HAP-1 (cell line): Measurements from ENCODE around the gene TSPAN31.

Experiments used
- DNase-seq, 2 experiments: peaks; one replicate each; pipeline ENCODE4 v3.0.0-alpha.2; 2016 to 2020; ENCODE audit warnings: low spot score in 2 of 2
- H3K27me3 ChIP-seq: fragments of 250-450 bp; sonication (Bioruptor Pico); 2 replicates; pipeline ENCODE4 v1.5.1; 2020; ENCODE audit warnings: low read depth, mild to moderate bottlenecking, moderate library complexity
- H3K36me3 ChIP-seq: fragments of 250-450 bp; sonication (Bioruptor Pico); replicated peaks from 2 replicates; pipeline ENCODE4 v1.5.1; 2020; ENCODE audit warnings: mild to moderate bottlenecking
- H3K4me1 ChIP-seq: fragments of 250-450 bp; sonication (Bioruptor Pico); 2 replicates; pipeline ENCODE4 v1.5.1; 2020; ENCODE audit warnings: mild to moderate bottlenecking
- H3K4me3 ChIP-seq: fragments of 250-450 bp; sonication (Bioruptor Pico); 2 replicates; pipeline ENCODE4 v1.5.1; 2020; ENCODE audit warnings: mild to moderate bottlenecking, moderate library complexity
- H3K9me3 ChIP-seq: fragments of 250-450 bp; sonication (Bioruptor Pico); 2 replicates; pipeline ENCODE4 v1.5.1; 2020; ENCODE audit warnings: mild to moderate bottlenecking, moderate library complexity
- in situ Hi-C: fragments of 300-500 bp; cut with MboI; formaldehyde crosslinking; loops from 3 replicates; pipeline ENCODE4 v1.14.3; 2020; ENCODE audit warnings: low sequenced_read_pairs, inconsistent platforms, mixed read lengths

TSPAN31 gene

GRCh38 chr12:57777367-57777766, 32.5 kb downstream of the TSPAN31 start:
- Histone ChIP-seq H3K27me3 (no peaks in the 10 kb centered on the region), H3K4me3 (no peak overlapping the region), H3K4me1 (no peaks in the 10 kb centered on the region; the same call in 1 of the 2 replicates), H3K9me3 (no peaks in the 10 kb centered on the region), H3K36me3 (peaks cover 6% of the 10 kb centered on the region; the same call in 1 of the 2 replicates)
- DNase-seq, result no peak
- in situ Hi-C loops, result no loop called here

- Histone ChIP-seq H3K4me1 (no peaks in the 10 kb centered on the region; the same call in 1 of the 2 replicates), H3K27me3 (no peaks in the 10 kb centered on the region), H3K36me3 (peaks cover 9% of the 10 kb centered on the region; the same call in 1 of the 2 replicates), H3K4me3 (no peak overlapping the region), H3K9me3 (no peaks in the 10 kb centered on the region)
- in situ Hi-C loops, result no loop called here
- no peak for DNase-seq
Observed at GRCh38 chr12:57777911-57778310, 33.1 kb downstream of the TSPAN31 start.

DNA sequence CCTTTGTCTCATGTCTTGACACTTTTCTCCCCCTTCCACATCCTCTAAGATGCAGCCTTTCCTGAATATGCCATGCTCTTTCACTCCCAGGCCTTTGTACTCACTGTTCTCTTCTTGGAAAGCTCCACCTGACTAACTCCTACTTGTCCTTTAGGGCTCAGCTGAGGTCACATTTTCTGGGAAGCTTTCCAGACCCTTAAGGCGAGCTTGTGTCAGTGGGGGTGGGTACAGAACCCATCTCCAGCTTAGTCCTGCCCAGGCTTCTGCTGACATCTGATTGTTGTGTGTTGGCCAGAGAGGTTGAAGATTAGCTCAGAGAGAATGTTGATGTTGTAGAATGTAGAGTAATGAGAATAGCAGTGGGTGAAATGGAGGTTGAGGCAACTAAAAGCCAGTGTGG, 34.9 kb downstream of the TSPAN31 start:
- H3K36me3 ChIP-seq, result peaks cover 19% of the 10 kb centered on the region
- in situ Hi-C loops, result no loop called here
- H3K4me1 ChIP-seq, result no peaks in the 10 kb centered on the region; the same call in 1 of the 2 replicates
- H3K27me3 ChIP-seq, result no peaks in the 10 kb centered on the region
- H3K4me3 ChIP-seq, result no peak overlapping the region
- no peak for DNase-seq
- no peaks in the 10 kb centered on the region for H3K9me3 ChIP-seq

DNA sequence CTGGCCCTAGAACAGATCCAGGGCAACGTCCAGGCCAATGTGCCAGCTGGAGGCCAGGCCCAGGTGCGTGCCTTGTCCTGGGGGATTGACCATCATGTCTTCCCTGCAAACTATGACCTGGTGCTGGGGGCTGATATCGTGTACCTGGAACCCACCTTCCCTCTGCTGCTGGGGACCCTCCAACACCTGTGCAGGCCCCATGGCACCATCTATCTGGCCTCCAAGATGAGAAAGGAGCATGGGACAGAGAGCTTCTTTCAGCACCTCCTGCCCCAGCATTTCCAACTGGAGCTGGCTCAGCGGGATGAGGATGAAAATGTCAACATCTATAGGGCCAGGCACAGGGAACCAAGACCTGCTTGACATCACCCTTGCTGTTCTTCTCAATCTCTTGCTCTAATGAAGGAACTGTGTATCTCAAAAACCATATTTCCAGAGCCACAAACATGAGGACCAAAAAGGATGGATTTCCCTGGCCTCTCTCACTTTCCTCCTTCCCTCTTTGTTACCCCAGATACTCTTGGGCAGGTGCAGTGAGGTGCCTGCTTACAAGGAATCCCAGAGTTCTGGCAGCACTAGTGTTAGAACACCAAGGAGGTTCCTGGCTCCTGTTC, 35.6 kb downstream of the TSPAN31 start:
- in situ Hi-C loops, result no loop called here
- peaks cover 23% of the 10 kb centered on the region for H3K36me3 ChIP-seq

DNA sequence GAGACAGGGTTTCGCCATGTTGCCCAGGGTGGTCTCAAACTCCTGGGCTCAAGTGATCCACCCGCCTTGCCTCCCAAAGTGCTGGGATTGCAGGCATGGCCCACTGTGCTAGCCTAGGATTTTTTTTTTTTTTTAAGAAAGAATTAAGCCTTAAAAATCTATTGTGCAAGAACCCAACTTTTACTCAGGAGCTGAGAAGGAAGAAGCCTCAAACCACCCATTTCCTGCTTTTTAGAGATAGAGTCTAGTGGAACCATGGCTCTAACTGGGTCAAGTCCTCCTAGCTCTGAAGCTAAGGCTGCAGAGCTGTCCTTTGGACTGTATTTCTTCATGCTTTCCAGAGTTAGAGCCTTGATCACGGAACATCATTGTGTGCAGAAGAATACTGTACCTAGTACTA, 36.4 kb downstream of the TSPAN31 start:
- Histone ChIP-seq H3K4me3 (no peak overlapping the region), H3K4me1 (no peaks in the 10 kb centered on the region; the same call in 1 of the 2 replicates), H3K36me3 (peaks cover 32% of the 10 kb centered on the region), H3K27me3 (no peaks in the 10 kb centered on the region), H3K9me3 (no peaks in the 10 kb centered on the region)
- no peak for DNase-seq
- in situ Hi-C loops, result no loop called here

More for the DNA sequence above, 35.6 kb downstream of the TSPAN31 start:
- no peaks in the 10 kb centered on the region for H3K27me3 ChIP-seq
- DNase-seq, result no peak
- H3K4me1 ChIP-seq, result no peaks in the 10 kb centered on the region; the same call in 1 of the 2 replicates
- no peaks in the 10 kb centered on the region for H3K9me3 ChIP-seq
- no peak overlapping the region for H3K4me3 ChIP-seq

- H3K36me3 ChIP-seq, result peaks cover 37% of the 10 kb centered on the region
- in situ Hi-C loops, result no loop called here
- no peaks in the 10 kb centered on the region for H3K27me3 ChIP-seq
- H3K4me1 ChIP-seq, result no peaks in the 10 kb centered on the region; the same call in 1 of the 2 replicates
- H3K9me3 ChIP-seq, result no peaks in the 10 kb centered on the region
- no peak for DNase-seq
- H3K4me3 ChIP-seq, result no peak overlapping the region
Observed at GRCh38 chr12:57781801-57782200, 37.0 kb downstream of the TSPAN31 start.

GRCh38 chr12:57782243-57782607, 37.4 kb downstream of the TSPAN31 start:
- in situ Hi-C loops, result no loop called here
- no peaks in the 10 kb centered on the region for H3K9me3 ChIP-seq
- peaks cover 42% of the 10 kb centered on the region for H3K36me3 ChIP-seq
- H3K4me1 ChIP-seq, result no peaks in the 10 kb centered on the region; the same call in 1 of the 2 replicates
- H3K27me3 ChIP-seq, result no peaks in the 10 kb centered on the region
- DNase-seq, result no peak
- peak overlapping the region; percentile 91 for H3K4me3 ChIP-seq

- Histone ChIP-seq H3K27me3 (no peaks in the 10 kb centered on the region), H3K36me3 (peaks cover 45% of the 10 kb centered on the region), H3K4me3 (peak within 1 kb of the TSS; percentile 91), H3K9me3 (no peaks in the 10 kb centered on the region), H3K4me1 (no peaks in the 10 kb centered on the region; the same call in 1 of the 2 replicates)
- DNase-seq, result peak; percentile 84 to 97
- in situ Hi-C loops, result no loop called here
Observed at GRCh38 chr12:57782608-57783465, 38.0 kb downstream of the TSPAN31 start, which contains the start of gene TSFM. TSS of gene TSFM (plus strand) at chr12:57782787. CDS start at chr12:57782802, 15 bp downstream.

- in situ Hi-C loops, result no loop called here
- Histone ChIP-seq H3K36me3 (peaks cover 45% of the 10 kb centered on the region), H3K27me3 (no peaks in the 10 kb centered on the region), H3K4me3 (peak overlapping the region; percentile 91), H3K9me3 (no peaks in the 10 kb centered on the region), H3K4me1 (no peaks in the 10 kb centered on the region; the same call in 1 of the 2 replicates)
- DNase-seq, result no peak
Observed at GRCh38 chr12:57783466-57783801, 38.6 kb downstream of the TSPAN31 start.

DNA sequence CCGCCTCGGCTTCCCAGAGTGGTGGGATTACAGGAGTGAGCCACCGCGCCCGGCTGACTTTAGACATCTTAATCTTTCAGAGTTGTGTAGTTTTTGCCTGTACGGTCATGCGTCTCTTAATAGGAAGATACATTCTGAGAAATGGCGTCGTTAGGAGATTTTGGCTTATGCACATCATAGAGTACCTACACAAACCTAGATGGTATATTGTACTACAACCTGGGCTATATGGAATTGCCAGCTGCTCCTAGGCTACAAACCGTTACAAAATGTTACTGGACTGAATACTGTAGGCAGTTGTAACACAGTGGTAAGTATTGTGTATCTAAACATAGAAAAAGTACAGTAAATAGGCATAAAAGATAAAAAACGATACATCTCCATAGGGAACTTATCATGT, 39.0 kb downstream of the TSPAN31 start:
- Histone ChIP-seq H3K4me3 (peak overlapping the region; percentile 91), H3K36me3 (peaks cover 45% of the 10 kb centered on the region)
- in situ Hi-C loops, result no loop called here

DNA sequence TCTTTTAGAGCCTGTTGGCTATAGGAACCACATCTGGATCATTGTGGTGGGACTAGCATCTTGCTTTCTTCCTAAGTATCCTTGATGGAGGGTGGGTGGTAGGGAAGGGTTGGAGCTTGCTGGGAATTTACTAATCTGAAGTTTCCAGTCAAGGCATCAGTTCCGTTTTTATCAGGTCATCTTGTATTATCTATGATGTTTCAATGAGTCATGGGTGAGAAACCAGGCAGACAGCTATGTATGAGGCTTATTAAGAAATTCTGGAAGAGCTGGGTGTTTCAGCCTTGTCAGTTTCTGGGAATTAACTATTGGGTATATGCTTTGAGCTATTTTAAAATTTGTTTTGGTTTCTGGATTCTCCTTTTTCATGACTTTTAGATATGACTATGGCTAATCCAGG, 49.1 kb downstream of the TSPAN31 start:
- no peak for DNase-seq
- in situ Hi-C loops, result no loop called here
- H3K27me3 ChIP-seq, result no peaks in the 10 kb centered on the region
- H3K36me3 ChIP-seq, result peaks cover 63% of the 10 kb centered on the region
- no peak overlapping the region for H3K4me3 ChIP-seq
- no peaks in the 10 kb centered on the region for H3K9me3 ChIP-seq
- H3K4me1 ChIP-seq, result no peaks in the 10 kb centered on the region

More for the DNA sequence above, 39.0 kb downstream of the TSPAN31 start:
- DNase-seq, result no peak
- Histone ChIP-seq H3K27me3 (no peaks in the 10 kb centered on the region), H3K9me3 (no peaks in the 10 kb centered on the region), H3K4me1 (no peaks in the 10 kb centered on the region; the same call in 1 of the 2 replicates)

- Histone ChIP-seq H3K4me1 (no peaks in the 10 kb centered on the region), H3K27me3 (no peaks in the 10 kb centered on the region), H3K4me3 (no peak overlapping the region), H3K9me3 (no peaks in the 10 kb centered on the region), H3K36me3 (peaks cover 55% of the 10 kb centered on the region)
- in situ Hi-C loops, result no loop called here
- no peak for DNase-seq
Observed at GRCh38 chr12:57795354-57795753, 50.5 kb downstream of the TSPAN31 start.

DNA sequence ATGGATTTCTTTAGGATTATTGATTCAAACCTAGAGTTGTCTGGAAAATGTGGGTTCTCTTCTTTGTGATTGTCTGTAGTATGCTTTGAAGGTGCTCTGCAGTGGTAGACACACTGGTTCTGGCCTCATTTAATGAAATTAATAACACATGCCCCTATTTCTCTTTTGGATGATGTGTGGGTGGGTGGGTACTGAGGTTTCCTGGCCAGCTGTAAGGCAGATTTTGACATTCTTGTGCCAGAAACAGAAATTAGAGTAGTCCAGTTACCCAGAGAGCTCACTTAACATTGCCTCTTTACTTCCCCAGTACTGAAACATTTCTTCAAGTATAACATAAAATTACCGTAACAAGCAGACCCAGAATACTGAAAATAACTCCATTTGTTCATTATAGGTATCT, 52.2 kb downstream of the TSPAN31 start:
- Histone ChIP-seq H3K4me1 (no peaks in the 10 kb centered on the region), H3K4me3 (no peak overlapping the region), H3K9me3 (no peaks in the 10 kb centered on the region), H3K27me3 (no peaks in the 10 kb centered on the region), H3K36me3 (peaks cover 44% of the 10 kb centered on the region)
- no peak for DNase-seq
- in situ Hi-C loops, result no loop called here

DNA sequence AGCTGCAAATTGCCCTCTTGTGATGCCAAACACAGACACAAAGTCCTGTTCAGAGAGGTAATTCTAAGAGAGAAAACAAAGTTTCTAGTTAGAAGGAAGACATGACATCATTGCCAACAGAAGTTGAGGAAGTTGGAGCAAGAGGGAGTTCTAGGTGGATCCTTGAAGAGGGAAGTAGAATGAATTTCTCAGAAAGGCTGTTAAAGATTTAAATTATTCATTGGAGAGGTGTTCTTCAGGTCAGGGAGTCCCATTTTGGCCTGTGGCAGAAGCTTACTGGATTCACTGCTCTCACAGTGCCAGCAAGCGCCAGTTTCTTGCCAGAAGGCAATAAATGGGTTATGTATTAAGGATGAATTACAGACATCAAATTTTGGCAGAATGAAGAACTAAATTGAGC, 53.1 kb downstream of the TSPAN31 start:
- H3K36me3 ChIP-seq, result peaks cover 37% of the 10 kb centered on the region
- H3K4me3 ChIP-seq, result no peak overlapping the region
- H3K27me3 ChIP-seq, result no peaks in the 10 kb centered on the region
- no peaks in the 10 kb centered on the region for H3K9me3 ChIP-seq
- no peak for DNase-seq
- in situ Hi-C loops, result no loop called here
- no peaks in the 10 kb centered on the region for H3K4me1 ChIP-seq
